Measurements from ENCODE around the gene THAP4. TPM values are rescaled to one million over a fixed set of nuclear protein-coding genes. Genes with fewer than 3 reads are reported as not detected.

THAP4 gene
- total RNA-seq, 1 experiment from 2014 or later = 71.2 TPM

DNA sequence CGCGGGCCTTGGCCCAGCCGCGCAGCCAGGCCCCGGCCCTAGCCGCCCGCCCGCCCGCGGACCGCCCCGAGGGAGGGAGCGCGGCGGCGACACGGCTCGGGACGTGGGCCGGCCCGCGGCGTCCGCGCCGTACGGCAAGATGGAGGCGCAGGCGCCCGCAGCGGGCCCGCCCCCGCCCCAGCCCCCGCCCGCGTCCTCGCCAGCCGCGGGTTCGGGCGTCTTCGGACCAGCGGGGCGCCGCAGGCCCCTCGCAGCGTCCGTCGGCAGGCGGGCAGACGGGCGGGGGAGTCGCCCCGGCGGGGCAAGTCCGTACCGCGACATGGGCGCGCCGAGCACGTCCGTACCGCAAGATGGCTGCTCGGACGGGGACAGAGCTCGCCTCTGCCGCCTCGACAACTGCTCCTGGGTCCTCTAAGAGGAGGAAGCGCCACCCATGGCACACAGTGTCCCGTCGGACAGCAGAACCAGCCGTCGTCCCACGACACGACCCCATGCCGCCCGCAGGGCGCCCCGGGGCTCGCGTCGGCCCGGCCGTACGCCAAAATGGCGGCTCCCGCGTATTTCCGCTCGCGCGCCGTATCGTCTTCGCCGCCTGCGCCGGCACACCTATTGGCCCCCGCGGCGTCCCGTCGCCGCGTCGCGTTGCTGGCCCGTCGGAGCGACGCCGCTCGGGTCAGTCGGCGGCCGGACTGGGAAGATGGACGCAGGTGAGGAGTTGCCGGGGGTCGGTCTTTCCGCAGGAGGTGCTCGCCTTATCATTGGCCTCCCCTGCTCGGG, at the start of gene THAP4, which contains the start of gene ATG4B (continued):
- TF ChIP-seq, protein P1, sequence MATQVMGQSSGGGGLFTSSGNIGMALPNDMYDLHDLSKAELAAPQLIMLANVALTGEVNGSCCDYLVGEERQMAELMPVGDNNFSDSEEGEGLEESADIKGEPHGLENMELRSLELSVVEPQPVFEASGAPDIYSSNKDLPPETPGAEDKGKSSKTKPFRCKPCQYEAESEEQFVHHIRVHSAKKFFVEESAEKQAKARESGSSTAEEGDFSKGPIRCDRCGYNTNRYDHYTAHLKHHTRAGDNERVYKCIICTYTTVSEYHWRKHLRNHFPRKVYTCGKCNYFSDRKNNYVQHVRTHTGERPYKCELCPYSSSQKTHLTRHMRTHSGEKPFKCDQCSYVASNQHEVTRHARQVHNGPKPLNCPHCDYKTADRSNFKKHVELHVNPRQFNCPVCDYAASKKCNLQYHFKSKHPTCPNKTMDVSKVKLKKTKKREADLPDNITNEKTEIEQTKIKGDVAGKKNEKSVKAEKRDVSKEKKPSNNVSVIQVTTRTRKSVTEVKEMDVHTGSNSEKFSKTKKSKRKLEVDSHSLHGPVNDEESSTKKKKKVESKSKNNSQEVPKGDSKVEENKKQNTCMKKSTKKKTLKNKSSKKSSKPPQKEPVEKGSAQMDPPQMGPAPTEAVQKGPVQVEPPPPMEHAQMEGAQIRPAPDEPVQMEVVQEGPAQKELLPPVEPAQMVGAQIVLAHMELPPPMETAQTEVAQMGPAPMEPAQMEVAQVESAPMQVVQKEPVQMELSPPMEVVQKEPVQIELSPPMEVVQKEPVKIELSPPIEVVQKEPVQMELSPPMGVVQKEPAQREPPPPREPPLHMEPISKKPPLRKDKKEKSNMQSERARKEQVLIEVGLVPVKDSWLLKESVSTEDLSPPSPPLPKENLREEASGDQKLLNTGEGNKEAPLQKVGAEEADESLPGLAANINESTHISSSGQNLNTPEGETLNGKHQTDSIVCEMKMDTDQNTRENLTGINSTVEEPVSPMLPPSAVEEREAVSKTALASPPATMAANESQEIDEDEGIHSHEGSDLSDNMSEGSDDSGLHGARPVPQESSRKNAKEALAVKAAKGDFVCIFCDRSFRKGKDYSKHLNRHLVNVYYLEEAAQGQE (IDR thresholded peaks at IDR 0.05; ENCODE audit: low read depth) = no peak
- peak; percentile 44 for TF ChIP-seq SIN3A (IDR thresholded peaks at IDR 0.05; ENCODE audit: low read depth)
- no peak for TF ChIP-seq EZH2 (IDR thresholded peaks at IDR 0.05)
- peak; percentile 51 for TF ChIP-seq TCF7L2 (IDR thresholded peaks at IDR 0.05; ENCODE audit: borderline replicate concordance, extremely low read depth, insufficient read depth, insufficient read length)

DNA sequence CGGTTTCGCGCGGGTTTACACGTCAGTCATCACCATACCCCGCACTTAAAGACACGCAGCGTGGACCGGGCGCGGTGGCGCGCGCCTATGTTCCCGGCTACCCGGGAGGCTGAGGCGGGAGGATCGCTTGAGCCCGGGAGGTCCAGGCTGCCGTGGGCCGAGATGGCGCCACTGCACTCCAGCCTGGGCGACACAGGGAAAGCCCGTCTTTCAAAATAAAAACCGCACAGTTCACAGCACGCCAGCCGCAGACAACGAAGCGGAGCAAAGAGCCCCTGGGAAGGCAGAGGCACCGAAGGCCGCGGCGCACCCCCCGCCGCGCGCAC, 49.3 kb upstream of the THAP4 start:
- no TSS peak for BruUV-seq (replicated peaks)
- H3K4me2 ChIP-seq (ENCODE audit: low read length) = peak overlapping the region; percentile 69
- DNase-seq (ENCODE audit: low read depth, low spot score) (no peak), ATAC-seq (peak; percentile 17)
- H3K9me3 ChIP-seq (ENCODE audit: control insufficient read depth in 1 of 2, insufficient read depth in 1 of 2, low read depth in 1 of 2, low read length in 2 of 2) = no peaks in the 10 kb centered on the region
- ChIA-PET RAD21 (ENCODE audit: low non-redundant PET in 1 of 2, low total read pairs in 2 of 2, uncharacterized antibody in 2 of 2, unreplicated experiment in 2 of 2) (interaction anchor here in 1 of 2 experiments (1.6 kb wide), 1 partner anchor 16 kb away, joined by 5 read pairs; the partner anchor contains the start of gene ING5), CTCF (interaction anchor here (1.0 kb wide), 1 partner anchor 17 kb away, joined by 3 read pairs; no protein-coding TSS in a partner anchor), POLR2A (interaction anchor here (0.7 to 1.4 kb wide), 5 partner anchors 9 to 153 kb away, joined by 3 to 11 read pairs (median 4); partner anchors contain the start of gene ING5)
- peak overlapping the region; percentile 99 for H3K9ac ChIP-seq (ENCODE audit: low read length)
- H2AFZ ChIP-seq (ENCODE audit: low read depth, low read length, poor library complexity, severe bottlenecking) = no peak overlapping the region
- H3K27me3 ChIP-seq (ENCODE audit: insufficient read depth, low read length) = no peaks in the 10 kb centered on the region
- TF ChIP-seq SP1 (IDR thresholded peaks at IDR 0.05; ENCODE audit: low read depth) = no peak
- no peak for TF ChIP-seq POLR2AphosphoS5 (IDR thresholded peaks at IDR 0.05; ENCODE audit: low read depth, low read length)
- no peak for TF ChIP-seq EGR1 (IDR thresholded peaks at IDR 0.05; ENCODE audit: low read depth)
- TF ChIP-seq JUND (IDR thresholded peaks at IDR 0.05) = no peak
- no peak for TF ChIP-seq CEBPB (IDR thresholded peaks at IDR 0.05; ENCODE audit: low read depth)
- peak overlapping the region; percentile 84 to 86 for H3K4me3 ChIP-seq (replicated peaks in 1 of 2; ENCODE audit: low read depth in 1 of 2, low read length in 2 of 2)
- peaks cover 86% of the 10 kb centered on the region for H3K79me2 ChIP-seq (ENCODE audit: insufficient read depth, low read length)
- H3K36me3 ChIP-seq (ENCODE audit: control insufficient read depth in 1 of 2, insufficient read depth in 2 of 2, low read length in 2 of 2) = peaks cover 25 to 44% of the 10 kb centered on the region in 2 experiments
- H3K4me1 ChIP-seq (ENCODE audit: control insufficient read depth in 1 of 2, insufficient read depth in 2 of 2, low read length in 2 of 2) = peaks cover 8 to 23% of the 10 kb centered on the region in 2 experiments
- intact Hi-C loops (cut with micrococcal nuclease) = loop anchor here (1.0 to 5.0 kb wide), 3 partner anchors 15 to 191 kb away; partner anchors contain the start of gene D2HGDH
- no peaks in the 10 kb centered on the region for H4K20me1 ChIP-seq (ENCODE audit: insufficient read depth)
- H3K9me2 ChIP-seq (ENCODE audit: insufficient read depth) = no peaks in the 10 kb centered on the region
- H3K27ac ChIP-seq (ENCODE audit: low read depth, low read length) = peak overlapping the region; percentile 90

Measured in HCT116 (cell line).